Keratinocyte (primary cell): Measurements from ENCODE around the gene OLFML2A. TPM values are rescaled to one million over a fixed set of nuclear protein-coding genes. Genes with fewer than 3 reads are reported as not detected.

Source experiments
- DNase-seq: peaks from one replicate; pipeline ENCODE4 v3.0.0-alpha.2; 2011; ENCODE audit warnings: low read depth, missing footprints, low spot score
- FAIRE-seq: peaks from 2 replicates; lab custom pipeline; 2011; peaks lifted over from hg19 to GRCh38; lab: Jason Lieb, UNC
- H2AFZ ChIP-seq: 2 replicates; pipeline ENCODE4 v1.6.0; 2012; ENCODE audit warnings: low read length, control low read depth, inconsistent platforms; ENCODE audit not compliant: control insufficient read depth
- H3K27ac ChIP-seq: 2 replicates; pipeline ENCODE4 v1.5.1; 2011; ENCODE audit warnings: low read length; ENCODE audit not compliant: control insufficient read depth, insufficient read depth
- H3K27me3 ChIP-seq: 3 replicates; pipeline ENCODE4 v1.6.0; 2011; ENCODE audit warnings: low read length; ENCODE audit not compliant: control insufficient read depth, insufficient read depth; ENCODE audit errors: extremely low read depth
- H3K36me3 ChIP-seq, 2 experiments: 2 replicates in 1 of 2; 3 replicates in 1 of 2; pipeline ENCODE4 v1.5.1; 2011; ENCODE audit warnings: low read length in 2 of 2, mild to moderate bottlenecking in 1 of 2; ENCODE audit not compliant: control insufficient read depth in 2 of 2, insufficient read depth in 2 of 2; ENCODE audit errors: extremely low read depth in 1 of 2
- H3K4me1 ChIP-seq: 3 replicates; pipeline ENCODE4 v1.5.1; 2011; ENCODE audit warnings: low read length; ENCODE audit not compliant: control insufficient read depth, insufficient read depth; ENCODE audit errors: extremely low read depth
- H3K4me2 ChIP-seq: 3 replicates; pipeline ENCODE4 v1.6.0; 2011; ENCODE audit warnings: low read depth, low read length; ENCODE audit not compliant: control insufficient read depth, insufficient read depth; ENCODE audit errors: extremely low read depth
- H3K4me3 ChIP-seq, 3 experiments: fragments of 200-600 bp in 1 of 3; sonication (generic) in 1 of 3; 2 replicates in 2 of 3; 3 replicates in 1 of 3; pipeline ENCODE4 v1.5.1; 2011 to 2016; ENCODE audit warnings: low read length in 3 of 3, mild to moderate bottlenecking in 3 of 3, control low read depth in 2 of 3, inconsistent platforms in 1 of 3, low read depth in 1 of 3, mixed read lengths in 1 of 3, mixed run types in 1 of 3, moderate library complexity in 1 of 3; ENCODE audit not compliant: control insufficient read depth in 2 of 3, insufficient read depth in 2 of 3; ENCODE audit errors: extremely low read depth in 1 of 3
- H3K79me2 ChIP-seq: 2 replicates; pipeline ENCODE4 v1.6.0; 2012; ENCODE audit warnings: low read length; ENCODE audit not compliant: control insufficient read depth, insufficient read depth
- H3K9ac ChIP-seq: 3 replicates; pipeline ENCODE4 v1.6.0; 2011; ENCODE audit warnings: low read length; ENCODE audit not compliant: control insufficient read depth, insufficient read depth; ENCODE audit errors: extremely low read depth
- H3K9me1 ChIP-seq: 3 replicates; pipeline ENCODE4 v1.6.0; 2011; ENCODE audit warnings: low read length; ENCODE audit not compliant: control insufficient read depth, insufficient read depth; ENCODE audit errors: extremely low read depth
- H3K9me3 ChIP-seq: 2 replicates; pipeline ENCODE4 v1.5.1; 2012; ENCODE audit warnings: low read depth, low read length; ENCODE audit not compliant: control insufficient read depth
- H4K20me1 ChIP-seq: 3 replicates; pipeline ENCODE4 v1.6.0; 2011; ENCODE audit warnings: low read length; ENCODE audit not compliant: control insufficient read depth, insufficient read depth; ENCODE audit errors: extremely low read depth
- EZH2 ChIP-seq: IDR thresholded peaks from one replicate; pipeline ENCODE4 v1.6.1; 2012; ENCODE audit warnings: inconsistent platforms, mild to moderate bottlenecking, low read length, moderate library complexity
- dilution Hi-C: fragments of 300-500 bp; cut with MboI; formaldehyde crosslinking; loops from one replicate; pipeline ENCODE4 v1.7.0; 2020; ENCODE audit warnings: low sequenced_read_pairs; ENCODE audit not compliant: extremely low pct_ligation_motif_present
- polyA plus RNA-seq, 5 experiments: library from polyadenylated mRNA; depleted of rRNA in 3 of 5; stranded (reverse) in 3 of 5; stranded (forward) in 1 of 5; unstranded in 1 of 5; fragments of >200 nt; gene quantifications; 1 replicate in 1 of 5; 2 replicates in 3 of 5; 3 replicates in 1 of 5; pipeline versions ENCODE4 v1.2.1 to v1.2.3, GENCODE V29; 2011 to 2012; ENCODE audit warnings: missing spikeins in 2 of 5, low read depth in 1 of 5, low replicate concordance in 1 of 5
- TF ChIP-seq, protein P1 (sequence below), 3 experiments: IDR thresholded peaks in 1 of 3; conservative IDR thresholded peaks in 1 of 3; optimal IDR thresholded peaks in 1 of 3; 2 replicates in 2 of 3; 3 replicates in 1 of 3; pipeline versions ENCODE3 to v1.5.1; 2011; ENCODE audit warnings: low read length in 3 of 3, mild to moderate bottlenecking in 3 of 3, moderate library complexity in 2 of 3, control low read depth in 1 of 3, inconsistent platforms in 1 of 3; ENCODE audit not compliant: insufficient read depth in 2 of 3; ENCODE audit errors: extremely low read depth in 1 of 3

Gene OLFML2A
- polyA plus RNA-seq, 1 donor (not counting 4 experiments of a cell fraction or from before 2014, with no cell fraction given), result 1.1 TPM

DNA sequence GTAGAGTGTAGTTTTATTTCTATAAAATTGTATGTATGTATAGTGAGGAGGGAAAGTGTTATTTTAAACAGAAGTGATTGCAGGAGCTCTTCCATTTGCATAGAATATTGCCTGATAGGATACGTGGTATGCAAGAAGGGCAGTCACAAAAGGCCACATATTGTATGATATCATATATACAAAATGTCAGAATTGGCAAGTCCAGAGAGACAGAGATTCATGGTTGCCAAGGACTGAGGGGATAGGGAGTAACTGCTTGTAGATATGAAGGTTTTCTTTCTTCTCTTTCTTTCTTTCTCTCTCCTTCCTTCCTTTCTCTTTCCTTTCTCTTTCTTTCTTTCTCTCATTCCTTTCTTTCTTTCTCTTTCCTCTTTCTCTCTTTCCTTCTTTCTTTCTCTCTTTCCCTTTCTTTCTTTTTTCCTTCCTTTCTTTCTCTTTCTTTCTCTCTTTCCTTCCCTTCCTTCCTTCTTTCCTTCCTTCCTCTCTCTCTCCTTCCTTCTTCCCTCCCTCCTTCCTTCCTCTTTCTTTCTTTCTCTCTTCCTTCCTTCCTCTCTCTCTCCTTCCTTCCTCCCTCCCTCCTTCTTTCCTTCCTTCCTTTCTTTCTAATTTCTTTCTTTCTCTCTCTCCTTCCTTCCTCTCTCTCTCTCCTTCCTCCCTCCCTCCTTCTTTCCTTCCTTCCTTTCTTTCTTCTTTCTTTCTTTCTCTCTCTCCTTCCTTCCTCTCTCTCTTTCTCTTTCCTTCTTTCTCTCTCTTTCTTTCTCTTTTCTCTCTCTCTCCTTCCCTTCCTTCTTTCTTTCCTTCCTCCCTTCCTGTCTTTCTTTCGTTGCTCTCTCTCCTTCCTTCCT lies 51.8 kb downstream of the OLFML2A start:
- no peaks in the 10 kb centered on the region for H4K20me1 ChIP-seq
- H3K27ac ChIP-seq, result no peak overlapping the region
- no peak overlapping the region for H3K9ac ChIP-seq
- H3K79me2 ChIP-seq, result no peaks in the 10 kb centered on the region
- H3K9me3 ChIP-seq, result no peaks in the 10 kb centered on the region
- TF ChIP-seq EZH2, result no peak
- TF ChIP-seq, protein P1, sequence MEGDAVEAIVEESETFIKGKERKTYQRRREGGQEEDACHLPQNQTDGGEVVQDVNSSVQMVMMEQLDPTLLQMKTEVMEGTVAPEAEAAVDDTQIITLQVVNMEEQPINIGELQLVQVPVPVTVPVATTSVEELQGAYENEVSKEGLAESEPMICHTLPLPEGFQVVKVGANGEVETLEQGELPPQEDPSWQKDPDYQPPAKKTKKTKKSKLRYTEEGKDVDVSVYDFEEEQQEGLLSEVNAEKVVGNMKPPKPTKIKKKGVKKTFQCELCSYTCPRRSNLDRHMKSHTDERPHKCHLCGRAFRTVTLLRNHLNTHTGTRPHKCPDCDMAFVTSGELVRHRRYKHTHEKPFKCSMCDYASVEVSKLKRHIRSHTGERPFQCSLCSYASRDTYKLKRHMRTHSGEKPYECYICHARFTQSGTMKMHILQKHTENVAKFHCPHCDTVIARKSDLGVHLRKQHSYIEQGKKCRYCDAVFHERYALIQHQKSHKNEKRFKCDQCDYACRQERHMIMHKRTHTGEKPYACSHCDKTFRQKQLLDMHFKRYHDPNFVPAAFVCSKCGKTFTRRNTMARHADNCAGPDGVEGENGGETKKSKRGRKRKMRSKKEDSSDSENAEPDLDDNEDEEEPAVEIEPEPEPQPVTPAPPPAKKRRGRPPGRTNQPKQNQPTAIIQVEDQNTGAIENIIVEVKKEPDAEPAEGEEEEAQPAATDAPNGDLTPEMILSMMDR (optimal IDR thresholded peaks at IDR 0.05 in 1 of 3, IDR thresholded peaks at IDR 0.05 in 1 of 3, conservative IDR thresholded peaks at IDR 0.05 in 1 of 3; ENCODE audit: extremely low read depth in 1 of 3, insufficient read depth in 2 of 3, low read length in 3 of 3), result no peak
- FAIRE-seq, result no peak
- H3K36me3 ChIP-seq, result no peaks in the 10 kb centered on the region
- no peak for DNase-seq
- H3K27me3 ChIP-seq, result no peaks in the 10 kb centered on the region
- no peak overlapping the region for H2AFZ ChIP-seq
- no peaks in the 10 kb centered on the region for H3K9me1 ChIP-seq
- dilution Hi-C loops, result no loop called here
- peaks cover 8% of the 10 kb centered on the region for H3K4me1 ChIP-seq
- no peak overlapping the region for H3K4me2 ChIP-seq
- no peak overlapping the region for H3K4me3 ChIP-seq

DNA sequence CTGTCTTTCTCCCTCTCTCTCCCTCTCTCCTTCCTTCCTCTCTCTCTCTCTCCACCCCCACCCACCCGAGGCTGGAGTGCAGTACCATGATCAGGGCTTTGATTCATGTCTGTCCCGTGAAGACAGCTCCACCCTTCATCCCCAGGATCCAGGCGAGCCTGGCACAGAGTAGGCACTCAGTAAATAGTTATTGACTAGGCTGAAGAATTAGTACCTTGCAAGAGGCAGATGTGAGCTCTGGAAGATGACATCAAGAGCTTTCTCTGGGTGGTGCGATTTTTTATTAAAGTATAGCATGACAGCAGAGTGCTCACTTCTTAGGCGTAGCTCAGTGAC lies 52.4 kb downstream of the OLFML2A start:
- Histone ChIP-seq H3K4me1 (peaks cover 10% of the 10 kb centered on the region), H2AFZ (no peak overlapping the region), H3K27ac (no peak overlapping the region), H4K20me1 (no peaks in the 10 kb centered on the region), H3K9me3 (no peaks in the 10 kb centered on the region), H3K4me3 (no peak overlapping the region), H3K4me2 (no peak overlapping the region), H3K9me1 (no peaks in the 10 kb centered on the region), H3K36me3 (no peaks in the 10 kb centered on the region), H3K9ac (no peak overlapping the region), H3K79me2 (no peaks in the 10 kb centered on the region), H3K27me3 (no peaks in the 10 kb centered on the region)
- DNase-seq (no peak), FAIRE-seq (no peak)
- TF ChIP-seq, protein P1 (optimal IDR thresholded peaks at IDR 0.05 in 1 of 3, IDR thresholded peaks at IDR 0.05 in 1 of 3, conservative IDR thresholded peaks at IDR 0.05 in 1 of 3; ENCODE audit: extremely low read depth in 1 of 3, insufficient read depth in 2 of 3, low read length in 3 of 3), result no peak
- no peak for TF ChIP-seq EZH2
- dilution Hi-C loops, result no loop called here
